Bronchial smooth muscle cell (primary cell): ENCODE measurements around the gene PRSS36. TPM values are rescaled to one million over a fixed set of nuclear protein-coding genes. Genes with fewer than 3 reads are reported as not detected.

ENCODE experiments used
- total RNA-seq: library from RNA; depleted of rRNA; stranded (reverse); fragments of >200 nt; gene quantifications from 2 replicates; pipeline ENCODE4 v1.2.1, GENCODE V29; 2014

Gene PRSS36
- 0.17 and 0.47 TPM in 2 replicates for total RNA-seq

GRCh38 chr16:31149894-31150890, at the start of gene PRSS36:
PRSS36 (minus strand) TSS chr16:31150066; CDS start chr16:31150035, 31 bp downstream.

GRCh38 chr16:31179747-31180459, 30.0 kb upstream of the PRSS36 start, which contains the start of gene FUS:
FUS (plus strand) TSS chr16:31180139; CDS start chr16:31180215, 76 bp downstream.

GRCh38 chr16:31135535-31136286, 14.2 kb downstream of the PRSS36 start, which contains the start of gene PRSS8:
PRSS8 (minus strand) TSS chr16:31135727; CDS start chr16:31135498, 229 bp downstream.

GRCh38 chr16:31117384-31118222, 32.3 kb downstream of the PRSS36 start, which contains the start of gene KAT8:
KAT8 (plus strand) TSS chr16:31117664; CDS start chr16:31117682, 18 bp downstream.

GRCh38 chr16:31108035-31108793, 41.7 kb downstream of the PRSS36 start, which contains the start of gene BCKDK:
BCKDK (plus strand) TSS chr16:31108386; CDS start chr16:31109224, 838 bp downstream.

GRCh38 chr16:31094424-31095120, 55.3 kb downstream of the PRSS36 start, which contains the start of gene VKORC1:
VKORC1 (minus strand) TSS chr16:31094797; CDS start chr16:31094729, 68 bp downstream.

Other genes starting within 250 kb of the PRSS36 start
- 9.3 and 13.6 TPM in 2 replicates for gene FBXL19, start 226.5 kb downstream of the PRSS36 start, total RNA-seq
- 42.8 and 43.8 TPM in 2 replicates for gene ORAI3, start 201.0 kb downstream of the PRSS36 start, total RNA-seq
- 3.0 TPM in 2 replicates for gene SETD1A, start 192.3 kb downstream of the PRSS36 start, total RNA-seq
- gene HSD3B7, start 164.9 kb downstream of the PRSS36 start, total RNA-seq, result 14.3 and 20.8 TPM in 2 replicates
- gene STX1B, start 139.4 kb downstream of the PRSS36 start, total RNA-seq, result 1.0 and 3.5 TPM in 2 replicates
- 35.1 and 38.9 TPM in 2 replicates for gene STX4, start 116.5 kb downstream of the PRSS36 start, total RNA-seq
- 5.2 and 6.5 TPM in 2 replicates for gene ZNF668, start 75.8 kb downstream of the PRSS36 start, total RNA-seq
- gene ZNF646, start 75.6 kb downstream of the PRSS36 start, total RNA-seq, result 9.3 and 12.0 TPM in 2 replicates
- 1.4 TPM in 2 replicates for gene PRSS53, start 61.1 kb downstream of the PRSS36 start, total RNA-seq
- gene VKORC1, start 55.3 kb downstream of the PRSS36 start, total RNA-seq, result 91.7 and 95.6 TPM in 2 replicates
- 10.4 TPM in 2 replicates for gene BCKDK, start 41.7 kb downstream of the PRSS36 start, total RNA-seq
- gene KAT8, start 32.4 kb downstream of the PRSS36 start, total RNA-seq, result 24.4 and 46.5 TPM in 2 replicates
- gene PRSS8, start 14.3 kb downstream of the PRSS36 start, total RNA-seq, result 0.09 TPM in 1 of 2 replicates, not detected in the other
- 32.5 and 32.7 TPM in 2 replicates for gene FUS, start 30.1 kb upstream of the PRSS36 start, total RNA-seq
- gene PYCARD, start 52.7 kb upstream of the PRSS36 start, total RNA-seq, result 105 and 171 TPM in 2 replicates
- gene TRIM72, start 64.1 kb upstream of the PRSS36 start, total RNA-seq, result under 0.01 TPM in 2 replicates
- not detected in 2 replicates for gene PYDC1, start 67.1 kb upstream of the PRSS36 start, total RNA-seq
- under 0.01 and 0.09 TPM in 2 replicates for gene ITGAM, start 109.9 kb upstream of the PRSS36 start, total RNA-seq
- under 0.01 TPM in 1 of 2 replicates, not detected in the other for gene ITGAX, start 205.1 kb upstream of the PRSS36 start, total RNA-seq
- gene ITGAD, start 243.3 kb upstream of the PRSS36 start, total RNA-seq, result not detected in 2 replicates